ENCODE results near the gene HNRNPF. TPM values are rescaled to one million over a fixed set of nuclear protein-coding genes. Genes with fewer than 3 reads are reported as not detected.

HNRNPF gene
- total and polyA plus RNA-seq, 12 donors, result 26.4 to 113 (median 74.3) TPM

DNA sequence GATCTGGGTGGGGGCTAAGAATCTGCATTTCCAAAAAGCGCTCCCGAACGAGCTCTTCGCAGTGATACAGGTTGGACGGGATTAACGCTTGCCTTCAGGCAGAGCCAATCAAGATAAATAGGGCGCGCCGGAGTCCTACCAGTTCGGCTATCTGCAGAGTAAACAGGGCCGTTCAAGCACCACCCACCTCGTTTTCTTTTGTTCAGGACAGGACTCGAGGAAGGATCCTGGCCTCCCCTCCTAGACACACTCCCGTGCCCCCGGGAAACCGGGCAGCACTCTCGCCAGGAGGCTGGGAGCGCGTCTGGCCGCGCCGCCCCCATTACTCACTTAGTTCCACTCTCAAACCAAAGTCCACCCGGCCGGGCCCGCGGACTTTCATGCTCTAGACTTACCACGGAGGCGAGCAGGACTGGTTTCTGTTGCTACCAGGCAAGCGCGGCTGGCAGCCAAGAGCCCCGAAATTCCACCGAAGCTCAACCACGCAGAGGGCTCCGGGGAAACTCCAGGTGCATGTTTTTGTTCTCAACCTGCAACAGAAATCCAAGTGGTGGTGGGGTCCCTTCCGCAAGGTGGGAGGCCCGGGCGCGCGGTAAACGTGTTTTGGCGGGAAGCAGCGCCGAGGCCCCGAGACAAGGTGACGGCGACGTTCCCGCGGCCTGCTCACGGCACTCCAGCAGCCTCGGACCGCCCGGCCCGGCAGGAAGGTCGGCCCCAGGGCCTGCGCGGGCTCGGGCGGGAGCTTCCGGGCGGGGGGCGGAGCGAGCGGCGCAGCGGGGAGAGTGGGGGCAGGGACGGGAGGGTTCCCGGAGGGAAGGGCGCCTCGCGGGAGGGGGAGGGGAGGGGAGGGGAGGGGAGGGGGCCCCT lies 12.7 kb downstream of the HNRNPF start:
- 1 to 3% methylated on average over 65 to 70 of the region's 71 CpGs for WGBS, 2 donors
- Histone ChIP-seq H3K27ac (peak overlapping the region; percentile 94 to 99 (median 98)), H3K4me1 (peaks cover 9 to 84% (median 54%) of the 10 kb centered on the region in 9 donors), H3K27me3 (no peaks in the 10 kb centered on the region), H3K4me3 (peak overlapping the region; percentile 48 to 85 (median 74)), H3K9me3 (no peaks in the 10 kb centered on the region), H3K36me3 (peaks cover 0 to 72% (median 30%) of the 10 kb centered on the region in 9 donors)
- peak; percentile 91 to 97 (median 94) for ATAC-seq
- TF ChIP-seq, protein P1, sequence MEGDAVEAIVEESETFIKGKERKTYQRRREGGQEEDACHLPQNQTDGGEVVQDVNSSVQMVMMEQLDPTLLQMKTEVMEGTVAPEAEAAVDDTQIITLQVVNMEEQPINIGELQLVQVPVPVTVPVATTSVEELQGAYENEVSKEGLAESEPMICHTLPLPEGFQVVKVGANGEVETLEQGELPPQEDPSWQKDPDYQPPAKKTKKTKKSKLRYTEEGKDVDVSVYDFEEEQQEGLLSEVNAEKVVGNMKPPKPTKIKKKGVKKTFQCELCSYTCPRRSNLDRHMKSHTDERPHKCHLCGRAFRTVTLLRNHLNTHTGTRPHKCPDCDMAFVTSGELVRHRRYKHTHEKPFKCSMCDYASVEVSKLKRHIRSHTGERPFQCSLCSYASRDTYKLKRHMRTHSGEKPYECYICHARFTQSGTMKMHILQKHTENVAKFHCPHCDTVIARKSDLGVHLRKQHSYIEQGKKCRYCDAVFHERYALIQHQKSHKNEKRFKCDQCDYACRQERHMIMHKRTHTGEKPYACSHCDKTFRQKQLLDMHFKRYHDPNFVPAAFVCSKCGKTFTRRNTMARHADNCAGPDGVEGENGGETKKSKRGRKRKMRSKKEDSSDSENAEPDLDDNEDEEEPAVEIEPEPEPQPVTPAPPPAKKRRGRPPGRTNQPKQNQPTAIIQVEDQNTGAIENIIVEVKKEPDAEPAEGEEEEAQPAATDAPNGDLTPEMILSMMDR (IDR thresholded peaks at IDR 0.05), result no peak
- intact Hi-C loops (cut with DNase I), result loop anchor here in 4 of 10 donors (2.0 to 5.0 kb wide), 3 partner anchors 25 to 41 kb away; partner anchors contain the start of gene ZNF487 (in 4 of the 4)
- peak; percentile 86 for DNase-seq

DNA sequence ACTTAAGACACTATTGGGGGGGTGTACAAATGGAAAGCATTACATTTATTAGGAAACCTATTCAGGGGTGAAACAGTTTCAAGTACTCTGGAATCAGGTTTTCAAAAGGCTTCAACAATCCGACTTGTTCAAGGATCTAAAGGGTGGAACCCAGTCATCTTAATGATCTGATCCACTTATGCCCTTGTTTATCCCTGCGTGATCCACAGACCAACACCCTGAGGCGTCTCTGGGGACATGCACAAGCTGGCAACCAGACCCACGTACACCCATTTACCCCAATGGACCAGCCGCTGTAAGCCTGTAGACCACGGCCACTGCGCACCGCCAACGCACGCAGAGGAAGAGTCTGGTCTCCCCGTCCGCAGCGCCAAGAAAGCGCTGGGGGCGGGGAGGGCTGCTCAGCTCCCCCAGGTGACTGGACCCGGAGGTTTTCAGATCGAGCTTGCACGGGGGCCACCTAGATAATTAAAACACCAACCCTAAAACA lies 13.4 kb downstream of the HNRNPF start:
- peak overlapping the region; percentile 48 to 85 (median 74) for H3K4me3 ChIP-seq
- H3K9me3 ChIP-seq, result no peaks in the 10 kb centered on the region
- H3K36me3 ChIP-seq, result peaks cover 0 to 74% (median 30%) of the 10 kb centered on the region in 9 donors
- H3K4me1 ChIP-seq, result peaks cover 9 to 84% (median 59%) of the 10 kb centered on the region in 9 donors
- peak overlapping the region in 9 of 10 donors; percentile 95 to 99 (median 98) for H3K27ac ChIP-seq
- ATAC-seq (peak in 4 of 8 donors; percentile 3 to 24 (median 20)), DNase-seq (no peak)
- 8 to 10% methylated on average over 18 of the region's 18 CpGs for WGBS, 2 donors
- TF ChIP-seq, protein P1 (IDR thresholded peaks at IDR 0.05), result no peak
- H3K27me3 ChIP-seq, result no peaks in the 10 kb centered on the region
- intact Hi-C loops (cut with DNase I), result loop anchor here in 4 of 10 donors (2.0 to 5.0 kb wide), 3 partner anchors 25 to 42 kb away; partner anchors contain the start of gene ZNF487 (in 4 of the 4)

- intact Hi-C loops (cut with DNase I), result loop anchor here in 4 of 10 donors (1.0 to 5.0 kb wide), 3 partner anchors 33 to 57 kb away; partner anchors contain the start of gene ZNF487 (in 3 of the 4)
- peaks cover 9 to 84% (median 62%) of the 10 kb centered on the region in 9 donors for H3K4me1 ChIP-seq
- WGBS, 2 donors, result 81 to 86% methylated on average over 6 of the region's 6 CpGs
- DNase-seq (no peak), ATAC-seq (no peak)
- TF ChIP-seq, protein P1 (IDR thresholded peaks at IDR 0.05), result no peak
- H3K36me3 ChIP-seq, result peaks cover 0 to 74% (median 30%) of the 10 kb centered on the region in 9 donors
- no peaks in the 10 kb centered on the region for H3K27me3 ChIP-seq
- H3K4me3 ChIP-seq, result peak overlapping the region in 4 of 10 donors; percentile 74 to 85 (median 78)
- peak overlapping the region in 3 of 10 donors; percentile 98 to 99 (median 99) for H3K27ac ChIP-seq
- no peaks in the 10 kb centered on the region for H3K9me3 ChIP-seq
Observed at GRCh38 chr10:43394868-43395267, 14.1 kb downstream of the HNRNPF start.
